Measurements from ENCODE around the gene OAS2.

DNA sequence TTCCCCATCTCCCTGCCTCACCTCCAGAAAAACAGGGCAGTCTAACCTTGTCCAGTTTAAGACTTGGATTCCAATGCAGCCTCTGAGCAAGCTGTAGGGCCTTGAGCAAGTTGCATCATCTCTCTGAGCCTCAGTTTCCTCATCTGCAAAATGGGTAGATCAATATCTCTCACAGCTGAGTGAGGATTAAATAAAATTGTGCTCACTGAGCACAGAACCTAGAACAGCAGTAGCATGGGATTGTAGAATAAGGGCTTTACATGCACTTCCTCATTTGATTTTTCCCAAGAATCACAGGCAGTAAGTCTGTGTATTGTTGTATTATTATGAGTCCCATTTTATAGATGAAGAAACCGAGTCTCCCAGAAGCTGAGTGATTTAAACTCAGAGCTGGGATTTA lies 80.2 kb downstream of the OAS2 start:
- TF ChIP-seq CTCF (IDR thresholded peaks at IDR 0.05) (no peak), POLR2A (IDR thresholded peaks at IDR 0.05) (no peak), EP300 (IDR thresholded peaks at IDR 0.05) (no peak)

All from stomach (tissue), 4 donors.